MCF 10A (cell line): ENCODE data around the gene ENTPD6. TPM values are rescaled to one million over a fixed set of nuclear protein-coding genes. Genes with fewer than 3 reads are reported as not detected.

Experiments used
- BruUV-seq: library from RNA; stranded (reverse); fragments of 400-500 nt; replicated peaks from 2 replicates; lab custom pipeline; 2021; lab: Mats Ljungman, UMichigan
- CTCF ChIA-PET: fragments of 300-600 bp; sonication (Branson Sonifier 250); formaldehyde crosslinking; extraction: SDS; loops from one replicate; lab custom pipeline; 2021; ENCODE audit warnings: antibody characterized with exemption, inconsistent platforms; lab: Yijun Ruan, JAX
- POLR2A ChIA-PET: fragments of 300-600, 350-650 bp; sonication (Branson Sonifier 250); formaldehyde crosslinking; extraction: SDS; loops from one replicate; lab custom pipeline; 2020; ENCODE audit warnings: antibody characterized with exemption, inconsistent platforms; lab: Yijun Ruan, JAX
- DNase-seq: peaks from one replicate; pipeline ENCODE4 v3.0.0-alpha.2; 2018; ENCODE audit not compliant: unreplicated experiment
- H3K27ac Mint-ChIP-seq: one replicate; pipeline ENCODE4 v1.8.0; 2022; ENCODE audit warnings: mild to moderate bottlenecking, low read depth, mixed read lengths; ENCODE audit not compliant: unreplicated experiment
- H3K27me3 Mint-ChIP-seq: one replicate; pipeline ENCODE4 v1.8.0; 2022; ENCODE audit warnings: mixed read lengths; ENCODE audit not compliant: insufficient read depth, unreplicated experiment
- H3K36me3 Mint-ChIP-seq: one replicate; pipeline ENCODE4 v1.8.0; 2022; ENCODE audit warnings: mild to moderate bottlenecking, moderate library complexity, mixed read lengths; ENCODE audit not compliant: insufficient read depth, unreplicated experiment
- H3K4me1 Mint-ChIP-seq: one replicate; pipeline ENCODE4 v1.8.0; 2022; ENCODE audit warnings: mixed read lengths; ENCODE audit not compliant: insufficient read depth, unreplicated experiment
- H3K4me3 Mint-ChIP-seq: one replicate; pipeline ENCODE4 v1.8.0; 2022; ENCODE audit warnings: mild to moderate bottlenecking, moderate library complexity, mixed read lengths; ENCODE audit not compliant: unreplicated experiment
- H3K9me3 Mint-ChIP-seq: one replicate; pipeline ENCODE4 v1.8.0; 2022; ENCODE audit warnings: mixed read lengths; ENCODE audit not compliant: unreplicated experiment
- CTCF ChIP-seq: fragments of 200-600 bp; IDR thresholded peaks from one replicate; pipeline ENCODE4 v1.8.0; 2022; ENCODE audit warnings: antibody characterized with exemption, mild to moderate bottlenecking; ENCODE audit not compliant: unreplicated experiment
- intact Hi-C: fragments of 100-400 bp; cut with micrococcal nuclease; formaldehyde crosslinking; loops from 2 replicates; pipeline ENCODE4 v1.14.1; 2022
- total RNA-seq: library from RNA; stranded (reverse); gene quantifications from 2 replicates; pipeline ENCODE4 v1.2.3, GENCODE V29; 2022

The ENTPD6 gene
- total RNA-seq, 1 experiment from 2014 or later: 98.0 TPM

- H3K9me3 Mint-ChIP-seq: no peaks in the 10 kb centered on the region
- peak overlapping the region; percentile 66 for H3K27ac Mint-ChIP-seq
- no peak for DNase-seq
- BruUV-seq: no TSS peak
- H3K27me3 Mint-ChIP-seq: no peaks in the 10 kb centered on the region
- no peak for TF ChIP-seq CTCF
- H3K36me3 Mint-ChIP-seq: peaks cover 38% of the 10 kb centered on the region
- peaks cover 14% of the 10 kb centered on the region for H3K4me1 Mint-ChIP-seq
- CTCF ChIA-PET: interaction anchor here (0.6 to 7.8 kb wide), 15 partner anchors 11 to 228 kb away, joined by 3 to 92 read pairs (median 5); partner anchors contain the start of gene PYGB
- intact Hi-C loops: no loop called here
- H3K4me3 Mint-ChIP-seq: no peak overlapping the region
- POLR2A ChIA-PET: interaction anchor here (0.6 to 13.6 kb wide), 13 partner anchors 8 to 230 kb away, joined by 3 to 517 read pairs (median 8); partner anchors contain the start of genes ENTPD6 and PYGB
Observed at GRCh38 chr20:25221592-25222460, 26.3 kb downstream of the ENTPD6 start.

- TF ChIP-seq CTCF: no peak
- intact Hi-C loops: loop anchor here (1.0 kb wide), 1 partner anchor 25 kb away; no protein-coding TSS in a partner anchor
- POLR2A ChIA-PET: interaction anchor here (0.6 to 13.6 kb wide), 18 partner anchors 10 to 231 kb away, joined by 3 to 517 read pairs (median 5); partner anchors contain the start of genes ENTPD6, GINS1 and PYGB
- H3K27ac Mint-ChIP-seq: peak overlapping the region; percentile 82
- DNase-seq: no peak
- H3K27me3 Mint-ChIP-seq: no peaks in the 10 kb centered on the region
- no TSS peak for BruUV-seq
- CTCF ChIA-PET: interaction anchor here (0.6 to 7.8 kb wide), 16 partner anchors 10 to 229 kb away, joined by 3 to 92 read pairs (median 6); partner anchors contain the start of genes GINS1 and PYGB
- H3K4me3 Mint-ChIP-seq: peak overlapping the region; percentile 29
- H3K9me3 Mint-ChIP-seq: no peaks in the 10 kb centered on the region
- peaks cover 22% of the 10 kb centered on the region for H3K4me1 Mint-ChIP-seq
- peaks cover 38% of the 10 kb centered on the region for H3K36me3 Mint-ChIP-seq
Observed at GRCh38 chr20:25222461-25223178, 27.1 kb downstream of the ENTPD6 start.

DNA sequence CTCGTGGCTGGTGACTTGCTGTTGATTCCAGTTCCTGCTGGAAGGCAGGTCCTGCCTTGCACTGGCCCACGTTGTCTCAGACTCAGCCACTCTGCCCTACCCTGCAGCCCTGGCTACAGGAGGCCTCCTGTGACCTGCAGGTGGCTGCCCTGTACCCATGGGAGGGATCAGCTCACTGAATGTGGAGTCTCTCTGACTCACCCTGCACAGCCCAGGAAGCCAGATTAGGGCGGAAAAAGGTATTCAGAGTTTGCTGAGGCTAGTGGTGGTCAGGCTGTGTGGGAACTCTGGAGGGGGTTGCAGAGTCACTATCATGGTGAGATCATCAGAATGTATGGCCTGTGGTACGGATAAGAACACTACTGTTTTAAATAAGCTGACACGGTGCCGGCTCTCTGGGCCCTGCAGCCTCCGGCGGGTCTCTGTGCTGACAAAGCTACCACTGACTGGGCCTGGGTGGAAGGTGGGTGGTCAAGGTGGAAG, 27.7 kb downstream of the ENTPD6 start:
- H3K9me3 Mint-ChIP-seq: no peaks in the 10 kb centered on the region
- no peaks in the 10 kb centered on the region for H3K27me3 Mint-ChIP-seq
- POLR2A ChIA-PET: interaction anchor here (0.9 to 13.6 kb wide), 16 partner anchors 10 to 232 kb away, joined by 3 to 517 read pairs (median 6); partner anchors contain the start of genes ENTPD6, GINS1 and PYGB
- intact Hi-C loops: loop anchor here (1.0 kb wide), 1 partner anchor 24 kb away; no protein-coding TSS in a partner anchor
- H3K4me1 Mint-ChIP-seq: peaks cover 23% of the 10 kb centered on the region
- peak; percentile 97 for DNase-seq
- BruUV-seq: no TSS peak
- peak overlapping the region; percentile 29 for H3K4me3 Mint-ChIP-seq
- TF ChIP-seq CTCF: no peak
- peaks cover 36% of the 10 kb centered on the region for H3K36me3 Mint-ChIP-seq
- CTCF ChIA-PET: interaction anchor here (0.6 to 7.8 kb wide), 24 partner anchors 9 to 230 kb away, joined by 3 to 92 read pairs (median 5); partner anchors contain the start of genes GINS1 and PYGB
- H3K27ac Mint-ChIP-seq: peak overlapping the region; percentile 82
